22Rv1 (cell line): ENCODE measurements around the gene TMEM255B.

Experiments
- H3K27ac ChIP-seq: fragments of 450-650 bp; 2 replicates; pipeline ENCODE4 v1.5.1; 2017
- CTCF ChIP-seq: fragments of 450-650 bp; IDR thresholded peaks from 2 replicates; pipeline ENCODE4 v1.5.1; 2017; ENCODE audit warnings: mild to moderate bottlenecking
- ZFX ChIP-seq: fragments of 450-650 bp; IDR thresholded peaks from 2 replicates; pipeline ENCODE4 v1.6.1; 2017; ENCODE audit warnings: antibody characterized with exemption, borderline replicate concordance

TMEM255B gene

GRCh38 chr13:113766035-113766800, 7.2 kb downstream of the TMEM255B start:
- TF ChIP-seq ZFX (no peak), CTCF (no peak)
- H3K27ac ChIP-seq: no peak overlapping the region

- TF ChIP-seq CTCF (no peak), ZFX (no peak)
- no peak overlapping the region for H3K27ac ChIP-seq
Observed at GRCh38 chr13:113767366-113767765, 8.3 kb downstream of the TMEM255B start.

GRCh38 chr13:113768018-113768905, 9.2 kb downstream of the TMEM255B start:
- no peak overlapping the region for H3K27ac ChIP-seq

GRCh38 chr13:113769106-113769505, 10.1 kb downstream of the TMEM255B start:
- H3K27ac ChIP-seq: no peak overlapping the region
- TF ChIP-seq ZFX (no peak), CTCF (no peak)

More at GRCh38 chr13:113768018-113768905, 9.2 kb downstream of the TMEM255B start:
- TF ChIP-seq ZFX (no peak), CTCF (no peak)

- no peak overlapping the region for H3K27ac ChIP-seq
- TF ChIP-seq ZFX (no peak), CTCF (no peak)
Observed at GRCh38 chr13:113769881-113770280, 10.9 kb downstream of the TMEM255B start.

GRCh38 chr13:113770441-113770840, 11.4 kb downstream of the TMEM255B start:
- no peak for TF ChIP-seq ZFX
- no peak for TF ChIP-seq CTCF
- no peak overlapping the region for H3K27ac ChIP-seq

- no peak overlapping the region for H3K27ac ChIP-seq
Observed at GRCh38 chr13:113770937-113771336, 11.9 kb downstream of the TMEM255B start.

More at GRCh38 chr13:113770937-113771336, 11.9 kb downstream of the TMEM255B start:
- TF ChIP-seq CTCF (no peak), ZFX (no peak)
